Calu3 (cell line): ENCODE data around the gene EGF. TPM values are rescaled to one million over a fixed set of nuclear protein-coding genes. Genes with fewer than 3 reads are reported as not detected.

Experiments used
- BruUV-seq: library from RNA; stranded (reverse); fragments of 400-500 nt; replicated peaks from 2 replicates; lab custom pipeline; 2021; lab: Mats Ljungman, UMichigan
- CTCF ChIA-PET: fragments of 300-600 bp; sonication (Branson Sonifier 250); formaldehyde crosslinking; loops from one replicate; lab custom pipeline; 2022; ENCODE audit warnings: antibody characterized with exemption; lab: Charles Lee
- DNase-seq: peaks from one replicate; pipeline ENCODE4 v3.0.0; 2022
- H3K27ac Mint-ChIP-seq: one replicate; pipeline ENCODE4 v1.8.0; 2022; ENCODE audit warnings: mixed read lengths; ENCODE audit not compliant: unreplicated experiment
- H3K27me3 Mint-ChIP-seq: one replicate; pipeline ENCODE4 v1.8.0; 2022; ENCODE audit warnings: mixed read lengths; ENCODE audit not compliant: unreplicated experiment
- H3K36me3 Mint-ChIP-seq: one replicate; pipeline ENCODE4 v1.8.0; 2022; ENCODE audit warnings: mild to moderate bottlenecking, moderate library complexity, mixed read lengths; ENCODE audit not compliant: insufficient read depth, unreplicated experiment
- H3K4me1 Mint-ChIP-seq: one replicate; pipeline ENCODE4 v1.8.0; 2022; ENCODE audit warnings: mild to moderate bottlenecking, low read depth, mixed read lengths; ENCODE audit not compliant: unreplicated experiment
- H3K4me3 Mint-ChIP-seq: one replicate; pipeline ENCODE4 v1.8.0; 2022; ENCODE audit warnings: mild to moderate bottlenecking, low read depth, moderate library complexity, mixed read lengths; ENCODE audit not compliant: unreplicated experiment
- H3K9me3 Mint-ChIP-seq: one replicate; pipeline ENCODE4 v1.8.0; 2022; ENCODE audit warnings: low read depth, mixed read lengths; ENCODE audit not compliant: unreplicated experiment
- CTCF ChIP-seq: fragments of 200-600 bp; IDR thresholded peaks from one replicate; pipeline ENCODE4 v1.8.0; 2022; ENCODE audit warnings: antibody characterized with exemption; ENCODE audit not compliant: unreplicated experiment
- intact Hi-C: fragments of 100-400 bp; cut with micrococcal nuclease; formaldehyde crosslinking; loops from one replicate; pipeline ENCODE4 v1.10.0; 2022; ENCODE audit not compliant: unreplicated experiment
- total RNA-seq: library from RNA; stranded (reverse); gene quantifications from 2 replicates; pipeline ENCODE4 v1.2.3, GENCODE V29; 2022

The EGF gene
- total RNA-seq, 1 experiment from 2014 or later, result 1.4 TPM

GRCh38 chr4:110012917-110013316 is 100.2 kb downstream of the EGF start:
- Mint-ChIP-seq H3K9me3 (no peaks in the 10 kb centered on the region), H3K27ac (no peak overlapping the region), H3K36me3 (no peaks in the 10 kb centered on the region), H3K27me3 (no peaks in the 10 kb centered on the region), H3K4me1 (peaks cover 8% of the 10 kb centered on the region), H3K4me3 (no peak overlapping the region)
- CTCF ChIA-PET, result no interaction called here
- intact Hi-C loops, result no loop called here
- BruUV-seq, result no TSS peak
- TF ChIP-seq CTCF, result no peak
- no peak for DNase-seq

GRCh38 chr4:110014233-110014632 is 101.5 kb downstream of the EGF start:
- intact Hi-C loops, result no loop called here
- H3K4me3 Mint-ChIP-seq, result no peak overlapping the region
- CTCF ChIA-PET, result no interaction called here
- H3K9me3 Mint-ChIP-seq, result no peaks in the 10 kb centered on the region
- H3K36me3 Mint-ChIP-seq, result no peaks in the 10 kb centered on the region
- H3K4me1 Mint-ChIP-seq, result peaks cover 8% of the 10 kb centered on the region
- DNase-seq, result no peak
- H3K27ac Mint-ChIP-seq, result no peak overlapping the region
- H3K27me3 Mint-ChIP-seq, result no peaks in the 10 kb centered on the region
- no peak for TF ChIP-seq CTCF
- BruUV-seq, result no TSS peak

GRCh38 chr4:110019153-110019552 is 106.5 kb downstream of the EGF start:
- BruUV-seq, result no TSS peak
- Mint-ChIP-seq H3K9me3 (no peaks in the 10 kb centered on the region), H3K4me3 (no peak overlapping the region), H3K27me3 (no peaks in the 10 kb centered on the region), H3K27ac (no peak overlapping the region), H3K4me1 (no peaks in the 10 kb centered on the region), H3K36me3 (no peaks in the 10 kb centered on the region)
- no peak for DNase-seq
- intact Hi-C loops, result no loop called here
- CTCF ChIA-PET, result interaction anchor here (0.6 kb wide), 3 partner anchors 389 to 595 kb away, joined by 3 to 4 read pairs (median 3); no protein-coding TSS in a partner anchor
- TF ChIP-seq CTCF, result no peak

- Mint-ChIP-seq H3K27ac (no peak overlapping the region), H3K27me3 (no peaks in the 10 kb centered on the region), H3K36me3 (no peaks in the 10 kb centered on the region), H3K4me3 (no peak overlapping the region), H3K9me3 (no peaks in the 10 kb centered on the region), H3K4me1 (no peaks in the 10 kb centered on the region)
- no TSS peak for BruUV-seq
- intact Hi-C loops, result no loop called here
- CTCF ChIA-PET, result interaction anchor here (0.6 kb wide), 1 partner anchor 378 kb away, joined by 7 read pairs; no protein-coding TSS in a partner anchor
- DNase-seq, result no peak
- no peak for TF ChIP-seq CTCF
Observed at GRCh38 chr4:110020139-110020538, 107.5 kb downstream of the EGF start.
